Testis (tissue), 3 donors: Measurements from ENCODE around the gene TSPAN33. TPM values are rescaled to one million over a fixed set of nuclear protein-coding genes. Genes with fewer than 3 reads are reported as not detected.

ENCODE experiments used
- DNase-seq: peaks from one replicate; pipeline ENCODE4 v3.0.0-alpha.2; 2019
- H3K27ac ChIP-seq, 2 donors: fragments of 200-600 bp; sonication (generic); one replicate each; pipeline ENCODE4 v1.5.1; 2019
- H3K27me3 ChIP-seq: fragments of 200-600 bp; sonication (generic); one replicate; pipeline ENCODE4 v1.5.1; 2019
- H3K36me3 ChIP-seq: fragments of 200-600 bp; sonication (generic); one replicate; pipeline ENCODE4 v1.5.1; 2017; ENCODE audit warnings: low read depth; ENCODE audit errors: missing control alignments
- H3K4me1 ChIP-seq: fragments of 200-600 bp; sonication (generic); one replicate; pipeline ENCODE4 v1.5.1; 2019
- H3K4me3 ChIP-seq, 2 donors: fragments of 200-600 bp; sonication (generic); one replicate each; pipeline ENCODE4 v1.5.1; 2017 to 2019
- H3K9me3 ChIP-seq: fragments of 200-600 bp; sonication (generic); one replicate; pipeline ENCODE4 v1.5.1; 2017
- POLR2A ChIP-seq: fragments of 450-650 bp; IDR thresholded peaks from one replicate; pipeline ENCODE4 v1.6.1; 2017; ENCODE audit warnings: antibody characterized with exemption, mild to moderate bottlenecking, moderate library complexity
- WGBS, 2 donors: methylation state at CpG; one replicate each; pipeline ENCODE4 v1.1.5; 2018; 5-methylcytosine and 5-hydroxymethylcytosine counted together
- intact Hi-C: fragments of 100-400 bp; cut with DNase I; formaldehyde crosslinking; loops from one replicate; pipeline ENCODE4 v1.15.1; 2023; ENCODE audit warnings: low total_unique reads
- polyA plus RNA-seq: library from polyadenylated mRNA; stranded (reverse); fragments of 350-450 nt; fragmentation: Illumina TruSeq; extraction: RNeasy Lipid Tissue Mini Kit (QIAGEN cat#74804); gene quantifications from one replicate; pipeline ENCODE4 v1.2.3, GENCODE V29; 2014; ENCODE audit warnings: low read depth, low replicate concordance; ENCODE audit not compliant: insufficient read depth
- total RNA-seq, 2 donors: library from RNA; depleted of rRNA; stranded (reverse); fragments of >200 nt; gene quantifications; one replicate each; pipeline ENCODE4 v1.2.3, GENCODE V29; 2016
- TF ChIP-seq, protein P1 (sequence below), 3 experiments: fragments of 450-650 bp in 2 of 3; fragments of 200-600 bp in 1 of 3; sonication (generic) in 1 of 3; IDR thresholded peaks; one replicate each; pipeline ENCODE4 v1.5.1; 2016 to 2019; ENCODE audit warnings: antibody characterized with exemption in 3 of 3, mild to moderate bottlenecking in 2 of 3, moderate library complexity in 1 of 3

TSPAN33 gene
- total and polyA plus RNA-seq, 3 donors from 2014 or later: 25.7 to 35.9 (median 35.7) TPM

DNA sequence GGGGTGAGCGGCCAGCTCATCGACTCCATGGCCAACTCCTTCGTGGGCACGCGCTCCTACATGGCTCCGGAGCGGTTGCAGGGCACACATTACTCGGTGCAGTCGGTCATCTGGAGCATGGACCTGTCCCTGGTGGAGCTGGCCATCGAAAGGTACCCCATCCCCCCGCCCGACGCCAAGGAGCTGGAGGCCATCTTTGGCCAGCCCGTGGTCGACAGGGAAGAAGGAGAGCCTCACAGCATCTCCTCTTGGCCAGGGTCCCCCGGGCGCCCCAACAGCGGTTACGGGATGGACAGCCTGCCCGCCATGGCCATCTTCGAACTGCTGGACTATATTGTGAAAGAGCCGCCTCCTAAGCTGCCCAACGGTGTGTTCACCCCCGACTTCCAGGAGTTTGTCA, 17.4 kb upstream of the TSPAN33 start:
- 75 to 89% methylated on average over 9 to 24 of the region's 24 CpGs for WGBS, 2 donors
- TF ChIP-seq, protein P1, sequence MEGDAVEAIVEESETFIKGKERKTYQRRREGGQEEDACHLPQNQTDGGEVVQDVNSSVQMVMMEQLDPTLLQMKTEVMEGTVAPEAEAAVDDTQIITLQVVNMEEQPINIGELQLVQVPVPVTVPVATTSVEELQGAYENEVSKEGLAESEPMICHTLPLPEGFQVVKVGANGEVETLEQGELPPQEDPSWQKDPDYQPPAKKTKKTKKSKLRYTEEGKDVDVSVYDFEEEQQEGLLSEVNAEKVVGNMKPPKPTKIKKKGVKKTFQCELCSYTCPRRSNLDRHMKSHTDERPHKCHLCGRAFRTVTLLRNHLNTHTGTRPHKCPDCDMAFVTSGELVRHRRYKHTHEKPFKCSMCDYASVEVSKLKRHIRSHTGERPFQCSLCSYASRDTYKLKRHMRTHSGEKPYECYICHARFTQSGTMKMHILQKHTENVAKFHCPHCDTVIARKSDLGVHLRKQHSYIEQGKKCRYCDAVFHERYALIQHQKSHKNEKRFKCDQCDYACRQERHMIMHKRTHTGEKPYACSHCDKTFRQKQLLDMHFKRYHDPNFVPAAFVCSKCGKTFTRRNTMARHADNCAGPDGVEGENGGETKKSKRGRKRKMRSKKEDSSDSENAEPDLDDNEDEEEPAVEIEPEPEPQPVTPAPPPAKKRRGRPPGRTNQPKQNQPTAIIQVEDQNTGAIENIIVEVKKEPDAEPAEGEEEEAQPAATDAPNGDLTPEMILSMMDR (IDR thresholded peaks at IDR 0.05): no peak
- no peak for TF ChIP-seq POLR2A
- no peak for DNase-seq
- H3K27me3 ChIP-seq: no peaks in the 10 kb centered on the region
- no peaks in the 10 kb centered on the region for H3K9me3 ChIP-seq
- no peaks in the 10 kb centered on the region for H3K4me1 ChIP-seq
- H3K36me3 ChIP-seq: no peaks in the 10 kb centered on the region
- H3K4me3 ChIP-seq: peak overlapping the region; percentile 12 to 14
- intact Hi-C loops: no loop called here
- H3K27ac ChIP-seq: no peak overlapping the region

DNA sequence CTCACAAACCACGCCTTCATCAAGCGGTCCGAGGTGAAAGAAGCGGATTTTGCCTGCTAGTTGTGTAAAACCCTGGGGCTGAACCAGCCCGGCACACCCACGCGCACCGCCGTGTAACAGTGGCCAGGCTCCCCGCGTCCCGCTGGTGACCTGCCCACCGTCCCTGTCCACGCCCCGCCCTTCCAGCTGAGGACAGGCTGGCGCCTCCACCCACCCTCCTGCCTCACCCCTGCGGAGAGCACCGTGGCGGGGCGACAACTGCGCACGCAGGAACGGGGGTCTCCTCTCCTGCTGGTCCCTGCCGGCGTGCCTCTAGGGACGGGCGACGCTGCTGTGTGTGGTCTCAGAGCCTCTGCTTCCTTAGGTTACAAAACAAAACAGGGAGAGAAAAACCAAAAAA, 16.9 kb upstream of the TSPAN33 start:
- Histone ChIP-seq H3K27me3 (no peaks in the 10 kb centered on the region), H3K9me3 (no peaks in the 10 kb centered on the region), H3K4me1 (no peaks in the 10 kb centered on the region), H3K36me3 (no peaks in the 10 kb centered on the region), H3K27ac (no peak overlapping the region), H3K4me3 (peak overlapping the region; percentile 12 to 14)
- intact Hi-C loops: no loop called here
- TF ChIP-seq POLR2A: no peak
- DNase-seq: no peak
- WGBS, 2 donors: 71 to 87% methylated on average over 27 to 28 of the region's 28 CpGs

DNA sequence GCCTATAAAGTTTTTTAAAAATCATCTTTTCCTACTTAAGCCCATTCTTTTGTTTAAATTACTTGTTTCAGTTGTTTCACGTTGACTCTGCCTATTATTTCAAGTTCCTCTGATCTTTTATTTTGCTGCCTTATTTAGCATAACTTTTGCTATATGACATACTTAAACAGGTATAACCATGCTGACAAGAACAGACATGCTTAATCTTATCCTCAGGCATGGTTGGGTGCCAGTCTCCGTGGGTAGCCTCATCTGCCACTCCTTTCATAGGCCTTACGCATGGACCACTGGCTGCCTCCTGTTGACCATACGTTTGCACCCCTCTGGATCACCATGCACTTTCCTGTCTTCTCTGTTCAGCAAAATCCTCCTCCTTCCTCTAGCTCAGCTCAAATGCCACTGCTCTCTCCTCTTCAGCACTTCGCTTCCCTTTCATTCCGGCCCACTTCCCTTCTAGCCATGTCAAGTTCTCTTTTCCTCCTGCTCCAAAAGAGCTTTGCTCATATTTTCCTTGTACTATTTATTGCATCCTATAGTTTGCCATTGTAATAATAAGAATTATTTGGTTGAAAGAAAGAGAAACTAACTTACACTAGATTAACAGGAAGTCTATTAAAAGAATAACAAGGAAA, 10.0 kb upstream of the TSPAN33 start:
- Histone ChIP-seq H3K4me3 (no peak overlapping the region), H3K27ac (no peak overlapping the region), H3K36me3 (no peaks in the 10 kb centered on the region), H3K27me3 (no peaks in the 10 kb centered on the region), H3K4me1 (no peaks in the 10 kb centered on the region), H3K9me3 (no peaks in the 10 kb centered on the region)
- DNase-seq: no peak
- intact Hi-C loops: no loop called here
- 84% methylated on average over 6 of the region's 6 CpGs for WGBS, 2 donors
- TF ChIP-seq, protein P1 (IDR thresholded peaks at IDR 0.05): no peak
- no peak for TF ChIP-seq POLR2A

DNA sequence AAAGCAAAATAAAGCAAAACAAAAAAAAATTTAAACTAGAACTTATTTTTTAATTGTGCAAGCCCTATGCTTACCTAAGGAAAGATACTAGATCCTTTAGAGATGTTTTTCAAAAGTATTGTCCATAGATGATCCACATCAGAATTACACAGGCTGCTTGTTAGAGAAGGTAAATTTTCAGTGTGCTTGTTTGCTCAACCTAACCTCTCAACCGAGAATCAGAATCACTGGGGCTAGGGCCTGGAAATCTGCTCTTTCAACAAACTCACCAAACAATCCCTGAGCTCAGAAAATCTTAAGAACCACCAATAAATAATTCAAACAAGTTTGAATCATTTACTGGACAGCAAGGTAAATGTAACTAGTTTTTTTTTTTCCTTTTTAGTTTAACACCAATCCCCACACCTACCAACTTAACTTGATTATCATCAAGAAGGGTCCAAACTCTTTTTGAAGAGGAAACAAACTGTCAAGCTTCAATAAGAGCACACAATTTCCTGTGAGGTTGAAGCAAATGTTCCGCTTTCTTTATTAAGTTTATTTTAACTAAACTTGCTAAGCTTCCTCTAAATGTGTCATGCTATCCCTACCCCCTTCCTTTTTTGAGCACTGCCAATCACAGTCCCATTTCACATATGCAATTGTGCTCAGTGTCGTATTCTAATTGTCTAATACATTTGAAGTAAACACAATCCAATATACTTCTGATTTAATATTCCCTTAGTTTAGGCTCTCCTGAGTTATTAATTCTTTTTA, 7.4 kb upstream of the TSPAN33 start:
- no peak overlapping the region for H3K27ac ChIP-seq
- intact Hi-C loops: no loop called here

DNA sequence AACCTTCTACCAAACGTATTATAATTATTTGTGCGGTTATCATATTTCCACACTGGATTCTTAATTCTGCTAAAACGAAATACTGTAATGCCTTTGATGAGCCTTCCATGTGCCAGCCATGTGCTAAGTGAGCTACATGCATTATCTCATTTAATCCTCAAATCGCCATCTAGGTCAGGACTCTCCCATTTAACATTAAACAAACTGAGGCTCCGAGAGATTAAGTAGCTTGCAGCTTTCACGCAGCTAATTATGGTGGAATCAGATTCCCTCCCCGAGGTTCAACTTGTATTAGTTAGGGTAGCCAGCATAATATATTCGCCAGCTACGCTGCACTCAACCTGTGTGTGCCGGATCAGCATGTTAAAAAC, 798 bp upstream of the TSPAN33 start:
- WGBS, 2 donors: 36 to 47% methylated on average over 10 of the region's 10 CpGs
- Histone ChIP-seq H3K9me3 (no peaks in the 10 kb centered on the region), H3K36me3 (no peaks in the 10 kb centered on the region), H3K27ac (no peak overlapping the region), H3K4me3 (peak overlapping the region in 1 of 2 donors; percentile 29), H3K4me1 (peaks cover 6% of the 10 kb centered on the region), H3K27me3 (no peaks in the 10 kb centered on the region)
- no peak for DNase-seq
- intact Hi-C loops: no loop called here
- TF ChIP-seq, protein P1 (IDR thresholded peaks at IDR 0.05): no peak
- no peak for TF ChIP-seq POLR2A

More for the DNA sequence above, 7.4 kb upstream of the TSPAN33 start:
- Histone ChIP-seq H3K4me1 (no peaks in the 10 kb centered on the region), H3K27me3 (no peaks in the 10 kb centered on the region), H3K9me3 (no peaks in the 10 kb centered on the region), H3K36me3 (no peaks in the 10 kb centered on the region), H3K4me3 (no peak overlapping the region)
- TF ChIP-seq, protein P1 (IDR thresholded peaks at IDR 0.05): no peak
- no peak for TF ChIP-seq POLR2A
- 80 to 82% methylated on average over 3 of the region's 3 CpGs for WGBS, 2 donors
- DNase-seq: no peak
